Stimulated activated CD4-positive, alpha-beta T cell treated with anti-CD3 and anti-CD28 coated beads, Interleukin-1b, Interleukin-23, amount 100 ng/mL, for 4 hours (primary cell): Measurements from ENCODE around the gene ELOVL6.
A peak's percentile ranks its signal among the peaks of the same experiment; 100 is the strongest.
"Not testable (repeated sequence)": the region's sequence is repeated elsewhere in the genome, so short reads cannot be mapped to it uniquely, and the experiment has no call there.

Experiments used
- DNase-seq, 2 donors: peaks; one replicate each; pipeline ENCODE4 v3.0.0-alpha.2; 2020; ENCODE audit warnings: low read depth in 2 of 2

Gene ELOVL6

DNA sequence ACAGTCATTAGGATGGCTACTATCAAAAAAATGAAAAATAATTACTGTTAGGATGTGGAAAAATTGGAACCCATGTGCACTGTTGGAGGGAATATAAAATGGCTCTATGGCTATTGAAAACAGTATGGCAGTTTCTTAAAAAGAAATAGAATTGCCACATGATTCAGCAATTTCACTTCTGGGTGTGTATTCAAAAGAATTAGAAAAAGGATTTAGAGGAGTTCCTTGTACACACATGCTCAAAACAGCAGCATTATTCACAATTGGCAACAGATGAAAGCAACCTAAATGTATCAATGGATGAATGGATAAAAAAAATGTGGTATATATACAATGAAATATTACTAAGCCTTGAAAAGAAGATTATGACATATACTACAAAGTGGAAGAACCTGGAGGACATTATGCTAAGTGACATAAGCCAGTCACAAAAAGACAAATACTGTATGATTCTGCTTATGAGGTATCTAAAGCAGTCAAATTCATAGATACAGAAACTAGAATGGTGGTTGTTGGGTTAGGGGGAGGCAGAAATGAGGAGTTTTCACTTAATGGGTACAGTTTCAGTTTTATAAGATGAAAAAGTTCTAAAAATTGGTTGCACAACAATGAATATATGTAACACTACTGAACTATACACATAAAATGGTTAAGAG is 123.2 kb downstream of the ELOVL6 start:
- no peak for DNase-seq

DNA sequence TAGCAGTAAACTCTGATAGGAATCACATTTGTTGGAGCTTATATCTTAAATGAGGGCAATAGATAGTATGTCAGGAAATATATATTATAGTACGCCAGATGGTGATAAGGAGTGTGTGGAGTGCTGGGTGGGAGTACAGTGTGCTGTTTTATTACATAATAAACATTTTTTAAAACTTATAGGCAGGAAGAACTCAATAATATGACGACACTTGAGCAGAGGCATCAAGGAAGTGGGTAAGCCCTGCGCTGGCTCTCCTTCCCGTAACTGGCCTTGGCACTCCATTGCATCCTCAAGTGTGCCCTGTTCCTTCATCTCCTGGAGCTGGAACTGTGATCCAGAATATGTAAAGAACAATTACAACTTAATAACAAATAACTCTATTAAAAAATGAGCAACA is 123.8 kb downstream of the ELOVL6 start:
- no peak for DNase-seq

DNA sequence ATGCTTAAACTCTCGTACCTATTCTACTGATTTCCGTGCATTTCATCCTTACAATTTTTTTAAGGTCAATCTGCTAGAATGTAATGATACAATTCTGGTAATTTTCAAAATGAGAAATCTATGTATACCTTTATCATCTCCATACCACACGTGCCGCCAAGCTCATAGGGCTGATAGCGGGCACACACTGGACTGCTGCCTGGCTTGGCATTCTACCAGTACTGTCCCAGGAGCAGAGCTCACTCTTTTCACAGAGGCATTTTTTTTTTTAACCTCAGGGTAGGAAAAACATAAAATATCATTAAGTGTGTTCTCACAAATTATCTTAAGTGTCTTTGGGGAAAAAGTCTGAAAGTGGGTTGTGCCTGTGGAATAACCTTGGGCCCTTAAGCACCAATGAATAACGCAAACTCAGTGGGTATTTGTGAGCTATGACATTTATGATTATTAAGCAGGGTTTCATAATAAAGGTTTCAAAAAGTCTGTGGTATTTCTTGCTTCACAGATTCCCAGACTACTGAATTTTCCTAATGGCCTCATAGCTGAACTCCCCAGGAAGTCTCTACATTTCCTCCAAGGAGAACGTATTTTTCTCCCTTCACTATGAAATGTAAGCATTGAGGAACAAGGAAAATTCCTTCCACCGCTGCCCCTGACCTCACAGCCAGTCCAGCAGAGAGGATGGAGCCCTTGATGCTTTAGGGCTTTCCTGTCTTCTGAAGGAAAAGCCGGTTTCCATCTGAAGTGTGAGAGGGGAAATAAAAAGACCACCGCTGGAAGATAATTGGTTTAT is 125.2 kb downstream of the ELOVL6 start:
- no peak for DNase-seq

DNA sequence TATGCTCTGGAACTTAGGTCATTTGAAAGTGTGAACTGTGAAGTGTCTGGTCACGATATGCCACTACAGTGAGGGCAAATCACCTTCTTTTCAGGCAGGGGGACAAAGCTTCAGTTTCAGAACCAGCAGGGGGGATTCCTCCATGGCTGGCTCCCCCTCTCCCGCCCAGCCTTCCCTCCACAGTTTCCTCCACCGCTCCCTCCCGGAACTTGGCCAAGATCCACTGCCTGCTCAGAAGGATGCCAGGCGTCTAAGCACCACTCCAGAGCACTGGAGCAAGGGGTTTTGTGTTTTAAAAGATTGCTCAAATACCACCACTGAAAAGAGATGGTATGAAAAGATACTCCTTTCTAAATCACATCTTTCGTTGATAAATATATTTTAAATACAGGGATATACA is 126.9 kb downstream of the ELOVL6 start:
- no peak for DNase-seq

DNA sequence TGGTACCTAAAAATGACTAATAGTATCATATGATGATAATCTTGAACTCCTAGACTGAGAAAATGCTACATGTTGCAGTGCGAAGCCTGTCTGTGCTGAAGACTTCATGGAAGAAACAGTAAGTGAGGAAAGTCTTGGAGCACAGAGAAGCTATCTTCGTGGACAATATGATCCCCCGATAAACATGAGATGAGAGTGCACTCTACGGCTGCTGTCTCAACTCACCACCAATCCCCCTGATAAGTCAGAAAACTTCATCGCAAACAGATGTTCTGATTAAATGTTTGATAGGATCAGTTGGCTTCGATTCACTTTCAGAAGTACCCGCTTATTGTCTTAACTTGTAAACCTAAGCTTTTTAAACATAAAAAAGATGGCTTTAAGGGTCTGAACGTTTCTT is 130.2 kb downstream of the ELOVL6 start:
- DNase-seq = no peak

DNA sequence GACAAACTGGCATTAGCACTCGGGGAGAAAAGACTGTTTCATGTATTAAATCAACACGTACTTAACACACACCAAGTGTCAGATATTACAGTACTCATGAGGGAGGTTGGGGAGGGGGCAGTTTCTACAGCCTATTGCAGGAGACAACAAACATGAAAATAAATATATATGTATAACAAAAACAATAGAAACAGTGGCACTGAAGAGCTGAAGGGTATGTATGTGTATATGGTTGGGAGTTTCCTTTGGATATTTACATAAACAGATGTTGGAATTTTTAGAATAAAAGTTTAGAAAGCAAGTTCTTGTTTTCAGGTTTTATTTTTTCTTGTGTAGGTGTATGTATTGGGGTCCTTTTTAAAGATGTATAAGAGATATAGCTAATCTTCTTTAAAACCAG is 133.5 kb downstream of the ELOVL6 start:
- no peak for DNase-seq

DNA sequence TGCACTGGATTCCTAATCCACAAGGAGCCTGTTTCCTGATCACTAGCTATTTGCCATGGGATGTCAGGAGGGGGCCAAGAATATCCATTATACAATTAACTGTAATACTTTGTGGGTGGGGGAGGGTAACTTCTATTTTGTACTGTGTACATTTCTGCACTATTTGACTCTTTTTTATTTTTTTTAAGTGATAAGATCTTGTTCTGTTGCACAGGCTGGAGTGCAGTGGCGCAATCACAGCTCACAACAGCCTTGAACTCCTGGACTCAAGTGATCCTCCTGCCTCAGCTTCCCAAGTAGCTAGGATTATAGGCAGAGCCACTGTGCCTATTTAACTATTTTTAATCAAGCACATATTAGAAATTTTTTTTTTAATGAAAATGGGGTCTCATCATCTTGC is 134.1 kb downstream of the ELOVL6 start:
- no peak for DNase-seq

DNA sequence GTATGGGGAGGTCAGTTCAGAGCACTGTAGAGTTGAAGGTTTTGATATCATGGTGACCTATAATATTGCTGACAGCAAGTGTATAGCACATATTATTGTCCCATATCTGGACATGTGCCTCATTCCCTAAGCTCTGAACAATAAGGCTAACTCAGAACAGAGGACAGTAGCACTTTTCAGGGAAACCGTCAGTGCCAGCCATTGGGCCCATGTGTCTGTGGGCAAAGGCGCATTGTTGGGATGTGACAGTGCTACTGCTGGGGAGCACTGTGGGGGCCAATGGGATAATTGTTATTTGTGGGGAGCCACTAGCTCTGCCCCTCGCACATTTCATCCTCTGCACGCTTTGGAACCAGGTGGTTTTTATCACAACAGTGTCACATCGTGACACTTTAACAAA is 136.2 kb downstream of the ELOVL6 start:
- no peak for DNase-seq

DNA sequence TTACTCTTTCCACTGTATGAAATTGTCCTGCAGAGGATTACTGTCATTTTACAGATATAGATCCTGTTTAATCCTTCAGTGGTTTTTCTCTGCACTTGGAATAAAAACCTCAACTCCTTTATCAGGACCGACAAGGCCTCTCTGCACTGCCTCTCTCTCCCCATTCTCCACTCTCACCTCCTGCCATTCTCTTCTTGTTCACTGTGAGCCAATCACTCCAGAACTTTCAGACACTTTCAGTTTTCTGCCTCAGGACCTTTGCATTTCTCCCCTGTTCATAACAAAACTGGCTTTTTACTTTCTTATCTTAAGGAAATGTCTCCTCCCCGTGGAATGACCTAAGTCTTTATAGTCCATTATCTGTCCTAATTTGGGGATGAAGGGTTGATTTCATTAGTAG is 137.3 kb downstream of the ELOVL6 start:
- no peak for DNase-seq

DNA sequence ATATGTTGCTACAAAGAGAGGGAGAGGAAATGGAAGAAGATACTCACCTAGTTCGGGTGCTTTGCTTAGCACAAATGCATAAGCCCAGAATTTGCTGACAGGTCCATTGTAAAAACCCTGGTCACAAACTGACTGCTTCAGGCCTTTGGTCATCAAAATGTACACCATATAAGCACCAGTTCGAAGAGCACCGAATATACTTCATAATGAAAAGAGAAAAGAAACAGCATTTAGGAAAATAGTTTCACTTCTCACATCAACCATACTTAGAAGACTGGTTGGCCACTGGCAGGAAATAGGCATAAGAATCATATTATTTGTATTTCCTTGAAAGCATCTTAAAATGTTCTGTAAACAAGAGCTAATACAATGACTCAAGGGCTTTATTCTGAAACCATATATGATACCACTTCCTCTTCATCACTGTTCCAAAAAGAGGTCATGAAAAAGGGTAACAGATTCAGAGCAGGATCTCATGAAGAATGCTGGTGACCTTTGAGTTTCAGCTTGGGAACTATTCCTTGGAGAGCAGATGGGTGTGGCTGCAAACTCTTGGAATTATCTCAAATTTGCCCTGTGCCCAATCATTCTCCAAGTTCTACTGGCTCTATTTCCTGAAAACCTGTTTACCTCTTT is 138.7 kb downstream of the ELOVL6 start:
- DNase-seq = no peak

DNA sequence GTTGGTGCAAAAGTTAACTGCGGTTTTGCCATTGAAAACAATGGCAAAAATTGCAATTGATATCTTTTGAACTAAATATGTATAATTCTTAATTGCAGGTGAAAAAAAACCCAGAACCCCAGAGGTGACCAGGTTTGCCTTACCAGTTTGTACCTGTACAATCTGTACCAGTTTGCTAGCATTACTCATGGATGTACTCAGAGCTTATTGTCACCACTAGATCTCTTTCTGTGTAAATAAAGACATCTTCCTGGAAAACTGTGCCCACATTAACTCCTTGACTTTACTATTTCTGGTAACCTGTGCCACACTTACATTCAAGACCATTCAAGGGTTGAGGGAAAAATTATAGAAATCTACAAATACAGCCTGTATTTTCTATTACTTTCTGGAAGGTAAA is 139.7 kb downstream of the ELOVL6 start:
- DNase-seq = no peak

DNA sequence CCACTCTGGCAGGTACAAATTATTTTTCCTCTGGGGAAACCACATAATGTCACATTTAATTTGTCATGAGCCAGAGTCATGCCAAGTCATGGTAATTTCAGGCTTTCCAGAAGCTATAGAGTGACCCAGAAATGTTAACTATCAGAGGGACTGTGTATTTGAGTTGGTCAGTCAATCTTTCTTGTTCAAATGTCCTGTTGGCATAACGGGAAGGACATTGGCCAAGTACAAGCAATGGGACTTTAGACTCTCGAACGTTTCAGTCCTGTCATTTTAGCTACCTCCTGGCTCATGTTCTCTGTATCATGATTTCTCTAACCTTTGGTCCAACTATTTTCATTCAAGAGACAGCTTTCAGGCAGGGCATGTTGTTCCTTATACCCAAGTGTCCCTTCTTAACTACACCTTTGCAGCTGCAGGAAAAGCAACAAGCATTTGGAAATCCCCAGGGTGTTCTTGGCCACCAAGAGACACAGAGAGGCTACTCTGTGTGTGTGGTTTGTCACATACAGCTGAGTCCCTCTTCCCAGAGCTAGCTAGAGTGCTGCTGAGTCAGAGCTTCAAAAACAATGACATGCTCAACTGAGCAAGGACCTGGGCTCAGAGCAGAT is 143.2 kb downstream of the ELOVL6 start:
- DNase-seq = no peak

DNA sequence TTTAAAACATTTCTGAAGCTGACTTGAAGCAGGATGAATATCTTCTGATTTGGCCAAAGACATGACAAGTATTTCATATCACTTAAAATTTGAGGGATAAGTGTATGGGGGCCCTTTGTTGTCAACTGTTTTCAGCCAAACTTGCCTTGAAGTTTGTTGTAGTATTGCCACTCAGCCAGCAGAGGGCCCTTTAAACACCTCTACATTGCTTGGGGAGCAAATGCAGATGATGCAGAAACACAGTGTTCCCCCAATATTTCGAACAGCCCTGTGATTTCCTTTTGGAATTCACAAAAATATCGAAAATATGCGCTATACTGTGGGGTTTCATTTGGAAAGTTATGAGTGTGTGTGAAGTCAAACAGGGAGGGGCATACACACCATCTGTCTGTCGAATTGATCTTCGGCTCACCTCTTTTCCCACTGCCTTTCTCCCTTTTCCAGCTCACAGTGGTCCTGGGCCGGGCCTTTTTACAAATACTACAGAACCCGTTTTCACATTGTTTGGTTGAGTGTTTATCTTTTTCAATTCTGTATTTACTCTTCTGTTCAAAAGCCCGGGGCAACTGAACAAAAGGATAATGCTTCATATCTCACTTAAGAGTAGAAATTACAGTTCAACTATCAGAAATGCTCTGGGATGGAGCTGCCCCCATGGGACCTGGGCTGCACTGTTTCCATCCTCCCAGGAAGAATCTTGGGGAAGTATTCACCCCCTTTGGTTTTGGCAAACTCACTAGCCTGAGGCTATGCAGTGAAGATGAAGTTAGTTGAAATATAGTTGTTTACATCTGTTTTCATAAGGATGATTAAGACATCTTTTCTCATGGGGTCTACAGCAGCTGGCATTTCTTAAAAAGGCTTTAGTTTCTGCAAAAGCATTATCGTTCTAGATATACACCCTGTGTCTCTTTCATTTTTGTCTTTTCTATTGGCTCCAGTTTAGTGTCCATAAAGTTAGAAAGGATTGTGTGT is 148.2 kb downstream of the ELOVL6 start:
- peak; percentile 7 to 50 for DNase-seq

DNA sequence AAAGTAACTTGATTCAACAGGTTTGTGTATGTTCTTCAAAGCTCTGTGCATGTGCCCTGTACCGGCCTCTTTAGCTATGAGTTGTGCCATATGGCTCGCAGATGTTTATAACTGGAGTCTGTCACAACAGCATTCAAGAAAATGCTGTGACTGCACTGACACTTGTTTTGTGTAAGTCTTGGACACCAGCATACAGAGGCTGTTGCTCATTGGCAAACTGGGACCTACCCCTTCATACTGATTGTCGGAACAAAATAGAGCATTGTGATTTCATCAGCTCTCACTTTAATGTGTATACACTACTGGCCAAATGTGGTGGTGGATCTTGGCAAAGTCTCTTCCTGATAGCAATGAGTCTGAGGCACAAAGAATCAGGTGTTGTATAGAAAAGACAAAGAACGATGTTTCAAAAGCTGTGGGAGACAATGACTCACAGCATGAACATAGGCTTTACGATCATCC is 151.8 kb downstream of the ELOVL6 start:
- no peak for DNase-seq

DNA sequence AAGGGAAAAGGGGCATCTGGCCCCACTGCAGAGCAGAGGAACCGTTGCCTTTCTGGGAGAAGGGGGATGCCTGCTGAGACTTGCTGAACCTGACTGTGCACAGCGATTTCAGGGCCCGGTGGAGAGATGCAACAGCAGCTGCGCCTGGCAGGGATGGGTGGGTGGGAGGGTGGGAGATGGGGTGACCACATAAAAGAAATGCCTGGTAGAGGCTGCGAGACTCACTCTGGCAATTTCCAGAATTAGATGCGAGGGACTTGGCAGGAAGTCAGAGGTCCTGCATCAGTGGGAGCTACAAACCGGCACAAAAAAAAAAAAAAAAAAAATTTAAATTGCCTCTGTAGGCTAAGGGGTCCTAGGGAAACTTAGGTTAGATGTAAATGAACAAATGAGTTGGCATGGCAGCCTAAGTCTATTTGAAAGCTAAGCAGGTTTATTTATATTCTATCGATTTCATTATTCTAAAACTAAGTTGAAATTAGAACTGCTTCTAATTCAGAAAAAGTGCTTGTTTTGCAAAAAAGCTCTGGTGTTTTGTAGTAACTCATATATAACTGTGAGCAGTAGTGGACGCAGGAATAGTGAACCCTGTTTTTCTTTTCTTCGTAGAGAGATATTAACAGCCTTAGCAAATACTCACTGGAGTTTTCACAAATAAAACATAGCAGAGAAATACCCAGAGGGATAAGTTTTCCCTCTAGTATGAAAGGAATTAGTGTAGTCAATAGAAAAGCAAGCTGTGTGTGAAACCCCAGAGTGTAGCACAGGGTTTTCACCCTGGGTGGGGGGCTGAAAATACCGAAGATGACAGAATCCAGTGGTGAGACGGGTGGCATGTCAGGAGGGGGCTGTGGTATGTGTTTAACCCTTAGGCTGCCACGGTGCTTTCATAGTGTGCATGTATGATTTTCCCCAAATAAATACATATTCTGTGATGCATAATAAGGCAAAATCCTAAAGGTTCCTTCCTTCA is 155.6 kb downstream of the ELOVL6 start:
- DNase-seq = no peak

DNA sequence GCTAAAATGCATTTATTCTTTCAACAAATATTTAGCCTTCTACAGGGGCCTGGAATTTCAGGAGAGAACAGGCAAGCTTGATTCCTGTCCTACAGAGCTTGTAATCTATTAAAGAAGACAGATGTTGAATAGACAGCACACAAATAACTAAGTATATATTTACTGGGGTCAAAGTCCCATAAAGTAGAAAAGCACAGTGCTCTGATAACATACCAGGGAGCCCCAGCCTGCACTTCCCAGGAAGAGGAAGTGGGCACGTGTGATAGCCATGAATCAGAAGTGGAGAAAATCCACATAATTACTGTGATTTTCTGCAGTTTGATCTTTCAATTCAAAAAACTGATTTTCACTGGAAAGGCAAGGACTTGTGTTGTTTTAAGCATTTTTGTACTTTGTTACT is 156.7 kb downstream of the ELOVL6 start:
- DNase-seq = no peak

DNA sequence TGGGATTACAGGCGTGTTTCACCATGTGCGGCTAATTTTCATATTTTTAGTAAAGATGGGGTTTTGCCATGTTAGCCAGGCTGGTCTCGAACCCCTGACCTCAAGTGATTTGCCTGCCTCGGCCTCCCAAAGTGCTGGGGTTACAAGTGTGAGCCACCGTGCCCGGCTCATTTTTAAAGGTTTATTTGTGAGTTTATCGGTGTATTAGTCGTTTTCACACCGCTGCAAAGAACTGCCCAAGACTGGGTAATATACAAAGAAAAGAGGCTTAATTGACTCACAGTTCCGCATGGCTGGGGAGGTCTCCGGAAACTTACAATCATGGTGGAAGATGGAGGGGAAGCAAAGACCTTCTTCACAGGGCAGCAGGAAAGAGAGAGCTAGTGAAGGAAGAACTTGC is 159.3 kb downstream of the ELOVL6 start:
- not testable (repeated sequence) for DNase-seq

DNA sequence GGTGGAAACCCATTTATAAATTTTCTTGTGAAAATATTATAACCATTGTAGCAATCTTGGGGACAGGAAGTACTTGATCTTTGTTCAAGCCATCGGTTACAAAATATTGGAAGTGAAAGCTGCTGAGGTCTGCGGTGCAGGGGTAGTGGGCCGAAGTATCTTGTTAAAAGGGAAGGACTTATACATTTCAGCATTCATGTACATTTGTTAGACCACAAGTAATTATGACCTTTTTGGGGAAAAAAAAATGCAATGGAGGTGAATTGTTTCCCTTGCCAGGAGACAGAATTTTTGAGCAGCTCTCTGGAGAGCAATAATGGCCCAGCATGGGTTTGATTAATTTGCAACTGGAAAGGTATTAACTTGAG is 164.4 kb downstream of the ELOVL6 start:
- DNase-seq = no peak

DNA sequence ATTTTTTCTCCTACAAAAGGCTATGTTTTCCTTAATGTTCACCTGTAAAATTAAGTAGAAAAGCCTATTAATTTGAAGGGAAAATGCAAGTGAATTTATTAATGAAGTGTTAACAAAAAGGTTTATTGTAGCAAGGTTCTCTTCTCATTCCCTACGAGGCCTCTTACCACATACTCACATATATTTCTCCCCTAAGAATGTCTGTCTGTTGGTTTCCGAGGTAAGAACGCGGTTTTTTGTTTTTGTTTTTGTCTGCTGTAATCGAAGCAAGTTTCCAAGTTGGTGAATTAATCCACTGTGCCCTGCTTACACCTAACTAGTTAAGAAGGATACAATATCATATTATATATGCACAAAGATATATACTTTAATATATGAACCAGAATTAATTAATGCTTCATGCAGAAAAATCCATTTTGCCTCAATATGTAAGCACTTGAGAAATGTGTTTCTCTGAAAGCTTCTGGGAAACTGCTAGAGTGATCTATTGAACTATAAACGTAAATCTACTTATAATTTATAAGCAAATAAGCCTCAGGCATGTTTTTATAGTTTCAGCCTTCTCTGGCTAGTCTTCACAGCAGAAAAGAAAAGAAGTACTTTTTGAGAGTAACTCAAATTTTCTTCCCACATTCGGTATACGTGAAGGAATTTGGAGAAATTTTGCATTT is 164.9 kb downstream of the ELOVL6 start:
- no peak for DNase-seq

DNA sequence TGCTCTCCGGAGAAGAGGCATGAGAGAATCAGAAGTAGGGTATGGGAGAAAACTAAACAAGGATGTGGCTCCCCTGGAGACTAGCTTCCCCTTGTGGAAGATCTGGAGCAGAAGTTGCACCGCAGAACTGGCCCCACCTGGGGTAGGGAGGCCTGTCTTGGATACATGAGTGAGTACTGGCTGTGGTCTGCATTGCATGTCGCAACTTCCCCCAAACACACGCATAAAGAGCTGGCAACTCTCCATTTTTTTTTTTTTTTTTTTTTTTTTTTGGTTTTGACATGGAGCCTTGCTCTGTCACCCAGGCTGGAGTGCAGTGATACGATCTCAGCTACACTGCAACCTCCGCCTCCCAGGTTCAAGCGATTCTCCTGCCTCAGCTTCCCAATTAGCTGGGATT is 165.8 kb downstream of the ELOVL6 start:
- no peak for DNase-seq
